Stimulated activated naive CD8-positive, alpha-beta T cell treated with anti-CD3 and anti-CD28 coated beads, Interleukin-15, amount 100 ng/mL, for 72 hours (primary cell): ENCODE measurements around the gene OTOF.
A peak's percentile ranks its signal among the peaks of the same experiment; 100 is the strongest.

Experiments
- ATAC-seq: fragments of 150-1000 bp; cut with Tn5 transposase; 2 replicates; pipeline ENCODE4 v1.10.0; 2021; ENCODE audit warnings: mild to moderate bottlenecking, moderate library complexity
- DNase-seq, 2 donors: peaks; one replicate each; pipeline ENCODE4 v3.0.0; 2021 to 2022
- H3K27ac Mint-ChIP-seq, 2 donors: one replicate each; pipeline ENCODE4 v1.8.0; 2022; ENCODE audit warnings: mild to moderate bottlenecking in 2 of 2, mixed read lengths in 2 of 2, moderate library complexity in 2 of 2
- H3K27me3 Mint-ChIP-seq: one replicate; pipeline ENCODE4 v1.8.0; 2022; ENCODE audit warnings: mixed read lengths
- H3K4me1 Mint-ChIP-seq: one replicate; pipeline ENCODE4 v1.8.0; 2022; ENCODE audit warnings: mild to moderate bottlenecking, mixed read lengths
- H3K4me3 Mint-ChIP-seq, 2 donors: one replicate each; pipeline ENCODE4 v1.8.0; 2022; ENCODE audit warnings: mild to moderate bottlenecking in 2 of 2, mixed read lengths in 2 of 2, moderate library complexity in 1 of 2
- H3K9me3 Mint-ChIP-seq, 2 donors: one replicate each; pipeline ENCODE4 v1.8.0; 2022; ENCODE audit warnings: mixed read lengths in 2 of 2

The OTOF gene

GRCh38 chr2:26477911-26478253, at the start of gene OTOF:
OTOF (minus strand) TSS chr2:26478124.
- ATAC-seq (no peak), DNase-seq (no peak)
- H3K4me3 Mint-ChIP-seq = peak within 1 kb of the TSS; percentile 12 to 49

GRCh38 chr2:26526589-26526988, 48.7 kb upstream of the OTOF start:
- H3K4me1 Mint-ChIP-seq = no peaks in the 10 kb centered on the region
- H3K27ac Mint-ChIP-seq = no peak overlapping the region
- ATAC-seq (no peak), DNase-seq (no peak)
- no peaks in the 10 kb centered on the region for H3K27me3 Mint-ChIP-seq
- no peak overlapping the region for H3K4me3 Mint-ChIP-seq
- no peaks in the 10 kb centered on the region for H3K9me3 Mint-ChIP-seq

More at GRCh38 chr2:26477911-26478253, at the start of gene OTOF:
- Mint-ChIP-seq H3K4me1 (peaks cover 10% of the 10 kb centered on the region), H3K27ac (peak within 1 kb of the TSS; percentile 45 to 46), H3K9me3 (no peaks in the 10 kb centered on the region), H3K27me3 (peaks cover 7% of the 10 kb centered on the region)

- no peaks in the 10 kb centered on the region for H3K9me3 Mint-ChIP-seq
- no peak overlapping the region for H3K4me3 Mint-ChIP-seq
- no peak overlapping the region for H3K27ac Mint-ChIP-seq
- ATAC-seq (no peak), DNase-seq (no peak)
- no peaks in the 10 kb centered on the region for H3K4me1 Mint-ChIP-seq
- H3K27me3 Mint-ChIP-seq = no peaks in the 10 kb centered on the region
Measured at GRCh38 chr2:26526105-26526504, 48.2 kb upstream of the OTOF start.

GRCh38 chr2:26523750-26524149, 45.8 kb upstream of the OTOF start:
- no peak overlapping the region for H3K4me3 Mint-ChIP-seq
- H3K27me3 Mint-ChIP-seq = no peaks in the 10 kb centered on the region
- no peaks in the 10 kb centered on the region for H3K9me3 Mint-ChIP-seq
- peak overlapping the region in 1 of 2 donors; percentile 16 for H3K27ac Mint-ChIP-seq
- ATAC-seq (no peak), DNase-seq (no peak)
- H3K4me1 Mint-ChIP-seq = peaks cover 17% of the 10 kb centered on the region

GRCh38 chr2:26522751-26523171, 44.8 kb upstream of the OTOF start:
- Mint-ChIP-seq H3K4me1 (peaks cover 19% of the 10 kb centered on the region), H3K9me3 (no peaks in the 10 kb centered on the region), H3K27ac (no peak overlapping the region), H3K4me3 (no peak overlapping the region), H3K27me3 (no peaks in the 10 kb centered on the region)
- DNase-seq (no peak), ATAC-seq (no peak)

GRCh38 chr2:26522325-26522724, 44.4 kb upstream of the OTOF start:
- no peak for ATAC-seq
- Mint-ChIP-seq H3K9me3 (no peaks in the 10 kb centered on the region), H3K27me3 (no peaks in the 10 kb centered on the region), H3K4me3 (no peak overlapping the region), H3K4me1 (peaks cover 19% of the 10 kb centered on the region), H3K27ac (no peak overlapping the region)
- DNase-seq = no peak

- H3K4me1 Mint-ChIP-seq = peaks cover 19% of the 10 kb centered on the region
- DNase-seq (no peak), ATAC-seq (no peak)
- H3K27me3 Mint-ChIP-seq = no peaks in the 10 kb centered on the region
- no peaks in the 10 kb centered on the region for H3K9me3 Mint-ChIP-seq
- no peak overlapping the region for H3K4me3 Mint-ChIP-seq
- no peak overlapping the region for H3K27ac Mint-ChIP-seq
Measured at GRCh38 chr2:26521913-26522180, 43.9 kb upstream of the OTOF start.

- peaks cover 19% of the 10 kb centered on the region for H3K4me1 Mint-ChIP-seq
- H3K4me3 Mint-ChIP-seq = no peak overlapping the region
- H3K27ac Mint-ChIP-seq = no peak overlapping the region
- DNase-seq = no peak
- ATAC-seq = no peak
- H3K27me3 Mint-ChIP-seq = no peaks in the 10 kb centered on the region
- H3K9me3 Mint-ChIP-seq = no peaks in the 10 kb centered on the region
Measured at GRCh38 chr2:26521054-26521912, 43.4 kb upstream of the OTOF start.

- Mint-ChIP-seq H3K27ac (peak overlapping the region in 1 of 2 donors; percentile 3), H3K9me3 (no peaks in the 10 kb centered on the region), H3K4me1 (peaks cover 19% of the 10 kb centered on the region), H3K27me3 (no peaks in the 10 kb centered on the region), H3K4me3 (no peak overlapping the region)
- no peak for ATAC-seq
- no peak for DNase-seq
Measured at GRCh38 chr2:26520148-26520449, 42.2 kb upstream of the OTOF start.

GRCh38 chr2:26519396-26520147, 41.6 kb upstream of the OTOF start:
- Mint-ChIP-seq H3K4me3 (no peak overlapping the region), H3K4me1 (peaks cover 19% of the 10 kb centered on the region), H3K27me3 (no peaks in the 10 kb centered on the region), H3K27ac (no peak overlapping the region), H3K9me3 (no peaks in the 10 kb centered on the region)
- peak; percentile 30 for ATAC-seq
- DNase-seq = no peak

GRCh38 chr2:26516781-26517180, 38.9 kb upstream of the OTOF start:
- ATAC-seq = no peak
- H3K4me1 Mint-ChIP-seq = peaks cover 19% of the 10 kb centered on the region
- H3K27me3 Mint-ChIP-seq = no peaks in the 10 kb centered on the region

GRCh38 chr2:26516246-26516645, 38.3 kb upstream of the OTOF start:
- H3K4me3 Mint-ChIP-seq = no peak overlapping the region
- H3K9me3 Mint-ChIP-seq = no peaks in the 10 kb centered on the region
- H3K4me1 Mint-ChIP-seq = peaks cover 19% of the 10 kb centered on the region

More at GRCh38 chr2:26516781-26517180, 38.9 kb upstream of the OTOF start:
- no peak for DNase-seq
- Mint-ChIP-seq H3K9me3 (no peaks in the 10 kb centered on the region), H3K27ac (no peak overlapping the region), H3K4me3 (no peak overlapping the region)

GRCh38 chr2:26515771-26516170, 37.8 kb upstream of the OTOF start:
- Mint-ChIP-seq H3K9me3 (no peaks in the 10 kb centered on the region), H3K4me3 (no peak overlapping the region), H3K4me1 (peaks cover 19% of the 10 kb centered on the region), H3K27ac (no peak overlapping the region), H3K27me3 (no peaks in the 10 kb centered on the region)
- no peak for DNase-seq
- ATAC-seq = no peak

More at GRCh38 chr2:26516246-26516645, 38.3 kb upstream of the OTOF start:
- H3K27ac Mint-ChIP-seq = no peak overlapping the region
- no peaks in the 10 kb centered on the region for H3K27me3 Mint-ChIP-seq
- ATAC-seq = no peak
- DNase-seq = no peak

- H3K4me1 Mint-ChIP-seq = peaks cover 5% of the 10 kb centered on the region
- DNase-seq (no peak), ATAC-seq (no peak)
- H3K27me3 Mint-ChIP-seq = no peaks in the 10 kb centered on the region
- no peaks in the 10 kb centered on the region for H3K9me3 Mint-ChIP-seq
- no peak overlapping the region for H3K4me3 Mint-ChIP-seq
- H3K27ac Mint-ChIP-seq = no peak overlapping the region
Measured at GRCh38 chr2:26514045-26514444, 36.1 kb upstream of the OTOF start.

GRCh38 chr2:26513261-26513660, 35.3 kb upstream of the OTOF start:
- H3K9me3 Mint-ChIP-seq = no peaks in the 10 kb centered on the region
- H3K27me3 Mint-ChIP-seq = no peaks in the 10 kb centered on the region
- DNase-seq (no peak), ATAC-seq (no peak)
- no peak overlapping the region for H3K27ac Mint-ChIP-seq
- no peaks in the 10 kb centered on the region for H3K4me1 Mint-ChIP-seq
- H3K4me3 Mint-ChIP-seq = no peak overlapping the region

GRCh38 chr2:26511466-26511865, 33.5 kb upstream of the OTOF start:
- no peak for DNase-seq
- Mint-ChIP-seq H3K27ac (no peak overlapping the region), H3K4me1 (no peaks in the 10 kb centered on the region), H3K4me3 (no peak overlapping the region), H3K9me3 (no peaks in the 10 kb centered on the region), H3K27me3 (no peaks in the 10 kb centered on the region)
- ATAC-seq = no peak
